Astrocyte (in vitro differentiated cells and primary cell): Measurements from ENCODE around the gene CAPG. TPM values are rescaled to one million over a fixed set of nuclear protein-coding genes. Genes with fewer than 3 reads are reported as not detected.

Experiments used
- DNase-seq: peaks from one replicate; pipeline ENCODE4 v3.0.0-alpha.2; 2010; ENCODE audit warnings: low read depth
- FAIRE-seq: peaks from 2 replicates; lab custom pipeline; 2011; peaks lifted over from hg19 to GRCh38; lab: Jason Lieb, UNC
- H2AFZ ChIP-seq: 2 replicates; pipeline ENCODE4 v1.6.0; 2012; ENCODE audit warnings: low read depth, low read length, inconsistent platforms
- H3K27ac ChIP-seq: 2 replicates; pipeline ENCODE4 v1.5.1; 2011; ENCODE audit warnings: low read depth, low read length, inconsistent platforms
- H3K27me3 ChIP-seq: 2 replicates; pipeline ENCODE4 v1.6.0; 2011; ENCODE audit warnings: low read length, inconsistent platforms; ENCODE audit not compliant: insufficient read depth
- H3K36me3 ChIP-seq: 2 replicates; pipeline ENCODE4 v1.5.1; 2011; ENCODE audit warnings: low read length, inconsistent platforms; ENCODE audit not compliant: insufficient read depth
- H3K4me1 ChIP-seq: 2 replicates; pipeline ENCODE4 v1.5.1; 2011; ENCODE audit warnings: low read length, inconsistent platforms; ENCODE audit not compliant: insufficient read depth
- H3K4me2 ChIP-seq: 2 replicates; pipeline ENCODE4 v1.6.0; 2012; ENCODE audit warnings: low read length, inconsistent platforms
- H3K4me3 ChIP-seq: 2 replicates; pipeline ENCODE4 v1.5.1; 2011; ENCODE audit warnings: low read depth, mild to moderate bottlenecking, low read length, inconsistent platforms; ENCODE audit not compliant: insufficient read depth
- H3K79me2 ChIP-seq: 2 replicates; pipeline ENCODE4 v1.6.0; 2012; ENCODE audit warnings: mild to moderate bottlenecking, low read length, inconsistent platforms; ENCODE audit not compliant: insufficient read depth
- H3K9ac ChIP-seq: 2 replicates; pipeline ENCODE4 v1.6.0; 2012; ENCODE audit warnings: mild to moderate bottlenecking, low read length, inconsistent platforms
- H3K9me3 ChIP-seq: 2 replicates; pipeline ENCODE4 v1.5.1; 2012; ENCODE audit warnings: low read depth, mild to moderate bottlenecking, low read length, inconsistent platforms; ENCODE audit not compliant: insufficient read depth
- H4K20me1 ChIP-seq: 2 replicates; pipeline ENCODE4 v1.6.0; 2012; ENCODE audit warnings: low read length, inconsistent platforms; ENCODE audit not compliant: insufficient read depth
- H3K27ac Mint-ChIP-seq: one replicate; pipeline ENCODE4 v1.8.0; 2021; ENCODE audit warnings: mild to moderate bottlenecking, mixed read lengths; ENCODE audit not compliant: unreplicated experiment
- H3K27me3 Mint-ChIP-seq: one replicate; pipeline ENCODE4 v1.8.0; 2021; ENCODE audit warnings: low read depth, mixed read lengths; ENCODE audit not compliant: unreplicated experiment
- H3K36me3 Mint-ChIP-seq: one replicate; pipeline ENCODE4 v1.8.0; 2021; ENCODE audit warnings: low read depth, mixed read lengths; ENCODE audit not compliant: unreplicated experiment
- H3K4me1 Mint-ChIP-seq: one replicate; pipeline ENCODE4 v1.8.0; 2021; ENCODE audit warnings: low read depth, mixed read lengths; ENCODE audit not compliant: unreplicated experiment
- H3K4me3 Mint-ChIP-seq: one replicate; pipeline ENCODE4 v1.8.0; 2021; ENCODE audit warnings: mild to moderate bottlenecking, moderate library complexity, mixed read lengths; ENCODE audit not compliant: unreplicated experiment
- H3K9me3 Mint-ChIP-seq: one replicate; pipeline ENCODE4 v1.8.0; 2021; ENCODE audit warnings: mild to moderate bottlenecking, mixed read lengths; ENCODE audit not compliant: unreplicated experiment
- CTCF ChIP-seq: IDR thresholded peaks from 2 replicates; pipeline ENCODE4 v1.5.1; 2011; ENCODE audit warnings: low read depth, mild to moderate bottlenecking, inconsistent platforms, low read length, moderate library complexity; ENCODE audit not compliant: insufficient read depth
- EZH2 ChIP-seq: IDR thresholded peaks from 2 replicates; pipeline ENCODE4 v1.6.1; 2012; ENCODE audit warnings: mild to moderate bottlenecking, low read length, inconsistent platforms; ENCODE audit not compliant: insufficient read depth
- total RNA-seq: library from RNA; stranded (reverse); gene quantifications from 2 replicates; pipeline ENCODE4 v1.2.1, GENCODE V29; 2021

The CAPG gene
- total RNA-seq, 1 donor from 2014 or later = 68.2 TPM

GRCh38 chr2:85376291-85377065, 33.7 kb downstream of the CAPG start:
- no peaks in the 10 kb centered on the region for H3K79me2 ChIP-seq
- no peaks in the 10 kb centered on the region for H3K9me3 ChIP-seq
- TF ChIP-seq EZH2 = no peak
- TF ChIP-seq CTCF = no peak
- H3K4me1 Mint-ChIP-seq = peaks cover 2% of the 10 kb centered on the region
- H3K4me1 ChIP-seq = no peaks in the 10 kb centered on the region
- H4K20me1 ChIP-seq = no peaks in the 10 kb centered on the region
- peak; percentile 18 for DNase-seq
- H3K4me3 Mint-ChIP-seq = no peak overlapping the region
- H3K36me3 Mint-ChIP-seq = peaks cover 45% of the 10 kb centered on the region
- no peak overlapping the region for H2AFZ ChIP-seq
- H3K27ac ChIP-seq = no peak overlapping the region
- no peaks in the 10 kb centered on the region for H3K27me3 Mint-ChIP-seq
- no peak for FAIRE-seq
- no peaks in the 10 kb centered on the region for H3K27me3 ChIP-seq
- H3K4me2 ChIP-seq = no peak overlapping the region
- peaks cover 15% of the 10 kb centered on the region for H3K36me3 ChIP-seq
- H3K9ac ChIP-seq = no peak overlapping the region
- no peak overlapping the region for H3K4me3 ChIP-seq
- peaks cover 15% of the 10 kb centered on the region for H3K9me3 Mint-ChIP-seq
- no peak overlapping the region for H3K27ac Mint-ChIP-seq

- FAIRE-seq = no peak
- TF ChIP-seq EZH2 (no peak), CTCF (no peak)
- Histone ChIP-seq H3K27ac (no peak overlapping the region), H3K4me2 (no peak overlapping the region), H3K79me2 (no peaks in the 10 kb centered on the region), H4K20me1 (no peaks in the 10 kb centered on the region), H3K4me3 (no peak overlapping the region), H3K9me3 (no peaks in the 10 kb centered on the region), H3K9ac (no peak overlapping the region), H3K36me3 (no peaks in the 10 kb centered on the region), H3K27me3 (no peaks in the 10 kb centered on the region), H2AFZ (no peak overlapping the region), H3K4me1 (no peaks in the 10 kb centered on the region)
- DNase-seq = no peak
- H3K4me3 Mint-ChIP-seq = no peak overlapping the region
- no peaks in the 10 kb centered on the region for H3K27me3 Mint-ChIP-seq
- H3K9me3 Mint-ChIP-seq = peaks cover 2% of the 10 kb centered on the region
- H3K36me3 Mint-ChIP-seq = peaks cover 28% of the 10 kb centered on the region
- H3K27ac Mint-ChIP-seq = no peak overlapping the region
- H3K4me1 Mint-ChIP-seq = peaks cover 2% of the 10 kb centered on the region
Observed at GRCh38 chr2:85371045-85371444, 39.1 kb downstream of the CAPG start.

GRCh38 chr2:85369500-85369899, 40.7 kb downstream of the CAPG start:
- H3K79me2 ChIP-seq = no peaks in the 10 kb centered on the region
- no peak overlapping the region for H3K4me2 ChIP-seq
- no peak for DNase-seq
- no peaks in the 10 kb centered on the region for H3K27me3 ChIP-seq
- Mint-ChIP-seq H3K36me3 (peaks cover 25% of the 10 kb centered on the region), H3K27me3 (no peaks in the 10 kb centered on the region), H3K4me1 (no peaks in the 10 kb centered on the region), H3K27ac (no peak overlapping the region), H3K4me3 (no peak overlapping the region), H3K9me3 (peaks cover 2% of the 10 kb centered on the region)
- TF ChIP-seq CTCF = no peak
- TF ChIP-seq EZH2 = no peak
- no peak for FAIRE-seq
- H3K9ac ChIP-seq = no peak overlapping the region
- H3K4me3 ChIP-seq = no peak overlapping the region
- H3K27ac ChIP-seq = no peak overlapping the region
- no peak overlapping the region for H2AFZ ChIP-seq
- H3K9me3 ChIP-seq = no peaks in the 10 kb centered on the region
- H4K20me1 ChIP-seq = no peaks in the 10 kb centered on the region
- no peaks in the 10 kb centered on the region for H3K36me3 ChIP-seq
- H3K4me1 ChIP-seq = no peaks in the 10 kb centered on the region
